Psoas muscle (tissue), 8 donors: Measurements from ENCODE around the gene ZNF263. TPM values are rescaled to one million over a fixed set of nuclear protein-coding genes. Genes with fewer than 3 reads are reported as not detected.

Experiments
- ATAC-seq, 4 donors: fragments of 200-7000 bp; cut with Tn5 transposase; one replicate each; pipeline ENCODE4 v1.9.1; 2020; ENCODE audit warnings: moderate library complexity in 3 of 4, mild to moderate bottlenecking in 2 of 4
- DNase-seq, 2 donors: peaks; one replicate each; pipeline ENCODE4 v3.0.0-alpha.2; 2020
- H3K27ac ChIP-seq: fragments of 200-600 bp; one replicate; pipeline ENCODE4 v1.8.0; 2022
- H3K27me3 ChIP-seq, 3 donors: fragments of 200-600 bp in 1 of 3; one replicate each; pipeline versions ENCODE4 v1.6.1 to v1.8.0; 2013 to 2022; ENCODE audit warnings: low read length in 2 of 3, mild to moderate bottlenecking in 2 of 3, moderate library complexity in 1 of 3; ENCODE audit not compliant: insufficient read depth in 3 of 3
- H3K36me3 ChIP-seq, 2 donors: fragments of 200-600 bp in 1 of 2; one replicate each; pipeline versions ENCODE4 v1.6.1 to v1.8.0; 2013 to 2022; ENCODE audit warnings: low read depth in 1 of 2, mild to moderate bottlenecking in 1 of 2, moderate library complexity in 1 of 2; ENCODE audit not compliant: insufficient read depth in 1 of 2
- H3K4me1 ChIP-seq: fragments of 200-600 bp; one replicate; pipeline ENCODE4 v1.8.0; 2022
- H3K4me3 ChIP-seq: fragments of 200-600 bp; one replicate; pipeline ENCODE4 v1.8.0; 2022; ENCODE audit warnings: mild to moderate bottlenecking
- H3K9me3 ChIP-seq: fragments of 200-600 bp; one replicate; pipeline ENCODE4 v1.8.0; 2022
- WGBS, 3 donors: extraction: QIAGEN DNeasy Blood & Tissue Kit; methylation state at CpG; one replicate each; pipeline versions ENCODE4 v1.1.6 to v1.1.7; 2013; 5-methylcytosine and 5-hydroxymethylcytosine counted together
- intact Hi-C, 2 donors: fragments of 100-400 bp; cut with DNase I; formaldehyde crosslinking; loops; one replicate each; pipeline versions ENCODE4 v1.11.0 to v1.14.2; 2022
- polyA plus RNA-seq, 3 donors: library from polyadenylated mRNA; stranded (reverse); fragments of 200-250 nt; gene quantifications; one replicate each; pipeline ENCODE4 v1.2.3, GENCODE V29; 2013
- total RNA-seq, 4 donors: library from RNA; stranded (reverse); fragmentation: NEBNext Ultra II Directional in 2 of 4; extraction: Animal tissue kit (Norgen Biotek cat#: 25700) in 2 of 4; gene quantifications; one replicate each; pipeline versions ENCODE4 v1.2.1 to v1.2.4, GENCODE V29; 2021 to 2023
- TF ChIP-seq, protein P1 (sequence below): fragments of 200-600 bp; IDR thresholded peaks from one replicate; pipeline ENCODE4 v1.8.0; 2022; ENCODE audit warnings: antibody characterized with exemption
- donor health status: healthy with polysubstance abuse.
- donor health status: DM: no; HTN: no; CAD: no; lungs with moderate emphysema.
- donor health status: Bipolar disorder and iron deficiency.
- donor health status: healthy.
- donor health status: DM: yes; HTN: yes; CAD: no.
- donor health status: DM: no; HTN: no; CAD: no.
- donor health status: DM: no; HTN: no; CAD: no.
- donor health status: DM: yes; HTN: yes; CAD: no.

ZNF263 gene
- total and polyA plus RNA-seq, 7 donors: 6.1 to 23.9 (median 11.8) TPM

- H3K27ac ChIP-seq: no peak overlapping the region
- H3K4me3 ChIP-seq: no peak overlapping the region
- H3K4me1 ChIP-seq: no peaks in the 10 kb centered on the region
- intact Hi-C loops: no loop called here
- peaks cover 0 to 4% (median 0%) of the 10 kb centered on the region in 3 donors for H3K27me3 ChIP-seq
- peaks cover under 1% of the 10 kb centered on the region for H3K9me3 ChIP-seq
- WGBS, 3 donors: 69 to 71% (median 69%) methylated on average over 5 of the region's 5 CpGs
- TF ChIP-seq, protein P1, sequence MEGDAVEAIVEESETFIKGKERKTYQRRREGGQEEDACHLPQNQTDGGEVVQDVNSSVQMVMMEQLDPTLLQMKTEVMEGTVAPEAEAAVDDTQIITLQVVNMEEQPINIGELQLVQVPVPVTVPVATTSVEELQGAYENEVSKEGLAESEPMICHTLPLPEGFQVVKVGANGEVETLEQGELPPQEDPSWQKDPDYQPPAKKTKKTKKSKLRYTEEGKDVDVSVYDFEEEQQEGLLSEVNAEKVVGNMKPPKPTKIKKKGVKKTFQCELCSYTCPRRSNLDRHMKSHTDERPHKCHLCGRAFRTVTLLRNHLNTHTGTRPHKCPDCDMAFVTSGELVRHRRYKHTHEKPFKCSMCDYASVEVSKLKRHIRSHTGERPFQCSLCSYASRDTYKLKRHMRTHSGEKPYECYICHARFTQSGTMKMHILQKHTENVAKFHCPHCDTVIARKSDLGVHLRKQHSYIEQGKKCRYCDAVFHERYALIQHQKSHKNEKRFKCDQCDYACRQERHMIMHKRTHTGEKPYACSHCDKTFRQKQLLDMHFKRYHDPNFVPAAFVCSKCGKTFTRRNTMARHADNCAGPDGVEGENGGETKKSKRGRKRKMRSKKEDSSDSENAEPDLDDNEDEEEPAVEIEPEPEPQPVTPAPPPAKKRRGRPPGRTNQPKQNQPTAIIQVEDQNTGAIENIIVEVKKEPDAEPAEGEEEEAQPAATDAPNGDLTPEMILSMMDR: no peak
- DNase-seq: no peak
- ATAC-seq: no peak
- H3K36me3 ChIP-seq: no peaks in the 10 kb centered on the region
These were observed 41.5 kb upstream of the ZNF263 start for GRCh38 chr16:3241761-3242160.

GRCh38 chr16:3242709-3243108, 40.6 kb upstream of the ZNF263 start:
- DNase-seq (no peak), ATAC-seq (no peak)
- Histone ChIP-seq H3K9me3 (no peaks in the 10 kb centered on the region), H3K4me3 (no peak overlapping the region), H3K27me3 (peaks cover 0 to 4% (median 0%) of the 10 kb centered on the region in 3 donors), H3K4me1 (no peaks in the 10 kb centered on the region), H3K27ac (no peak overlapping the region), H3K36me3 (no peaks in the 10 kb centered on the region)
- TF ChIP-seq, protein P1: no peak
- WGBS, 3 donors: 83 to 86% (median 85%) methylated on average over 11 of the region's 11 CpGs
- intact Hi-C loops: no loop called here

DNA sequence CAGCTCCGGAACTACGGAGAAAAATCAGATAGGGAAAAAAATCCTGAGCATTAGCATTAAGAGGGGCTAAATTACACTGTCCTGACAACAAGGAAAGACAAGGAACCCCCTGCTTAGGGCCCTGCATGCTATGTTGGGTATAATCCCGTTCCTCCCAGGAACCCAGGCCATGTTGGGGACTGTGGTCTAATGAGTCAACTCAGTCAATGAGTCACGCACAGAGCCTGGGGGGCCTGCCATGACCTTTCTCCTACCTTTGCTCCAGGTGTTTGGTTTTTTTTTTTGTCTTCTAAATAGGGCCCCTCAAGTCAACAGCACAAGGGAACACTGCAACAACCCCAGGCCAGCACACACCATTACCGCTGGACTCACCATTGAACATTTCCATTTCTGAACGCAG, 39.4 kb upstream of the ZNF263 start:
- Histone ChIP-seq H3K27me3 (peaks cover 0 to 4% (median 0%) of the 10 kb centered on the region in 3 donors), H3K27ac (no peak overlapping the region), H3K9me3 (no peaks in the 10 kb centered on the region), H3K4me1 (no peaks in the 10 kb centered on the region), H3K4me3 (no peak overlapping the region), H3K36me3 (no peaks in the 10 kb centered on the region)
- DNase-seq (no peak), ATAC-seq (no peak)
- WGBS, 3 donors: 66 to 87% (median 76%) methylated on average over 6 of the region's 6 CpGs
- TF ChIP-seq, protein P1: no peak
- intact Hi-C loops: no loop called here

DNA sequence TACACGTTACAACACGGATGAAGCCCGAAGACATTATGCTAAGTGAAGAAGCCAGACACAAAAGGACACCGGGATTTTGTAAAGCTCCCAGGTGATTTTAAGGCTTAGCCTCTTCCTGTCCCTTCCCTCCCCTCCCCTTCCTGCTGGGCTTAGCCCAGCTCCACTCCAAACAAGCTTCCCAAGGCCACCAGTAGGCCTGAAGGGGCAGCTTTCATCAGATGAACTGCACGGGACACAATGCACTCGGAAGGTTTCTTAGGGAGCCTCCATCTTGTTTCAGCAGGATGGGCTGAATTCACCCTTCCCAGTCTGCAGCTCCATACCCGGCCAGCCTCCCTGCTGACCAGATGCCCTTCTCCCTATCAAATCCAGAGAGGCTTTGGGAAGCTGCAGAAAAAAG, 37.3 kb upstream of the ZNF263 start:
- H3K4me1 ChIP-seq: no peaks in the 10 kb centered on the region
- TF ChIP-seq, protein P1: no peak
- WGBS, 3 donors: 67 to 74% (median 70%) methylated on average over 7 of the region's 7 CpGs
- no peak for ATAC-seq
- no peaks in the 10 kb centered on the region for H3K9me3 ChIP-seq
- no peak overlapping the region for H3K27ac ChIP-seq
- H3K36me3 ChIP-seq: no peaks in the 10 kb centered on the region
- no peak for DNase-seq
- intact Hi-C loops: no loop called here
- H3K4me3 ChIP-seq: no peak overlapping the region
- peaks cover 0 to 4% (median 0%) of the 10 kb centered on the region in 3 donors for H3K27me3 ChIP-seq

DNA sequence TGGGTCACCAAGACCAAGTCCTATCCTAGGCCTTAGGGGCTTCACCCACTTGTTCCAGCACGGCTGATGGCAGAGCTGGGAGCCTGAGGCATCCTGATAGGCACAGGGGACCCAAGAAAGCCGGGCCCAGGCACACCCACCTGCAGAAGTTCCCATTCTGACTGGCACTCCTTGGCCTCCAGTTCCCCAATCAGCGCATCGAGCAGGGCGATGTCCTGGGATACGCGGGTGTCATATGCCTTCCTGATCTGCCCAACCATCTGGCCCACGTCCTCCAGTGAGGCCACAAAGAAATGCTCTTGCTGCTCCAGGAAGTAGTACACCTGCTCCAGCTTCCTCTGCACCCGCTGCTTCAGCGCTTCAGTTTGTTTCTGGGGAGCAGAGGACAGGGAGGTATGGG, 36.4 kb upstream of the ZNF263 start:
- WGBS, 3 donors: 72 to 82% (median 80%) methylated on average over 10 of the region's 10 CpGs
- Histone ChIP-seq H3K4me1 (no peaks in the 10 kb centered on the region), H3K36me3 (no peaks in the 10 kb centered on the region), H3K27me3 (peaks cover 0 to 4% (median 0%) of the 10 kb centered on the region in 3 donors), H3K9me3 (no peaks in the 10 kb centered on the region), H3K27ac (no peak overlapping the region), H3K4me3 (no peak overlapping the region)
- DNase-seq (no peak), ATAC-seq (no peak)
- TF ChIP-seq, protein P1: no peak
- intact Hi-C loops: no loop called here
